ENCODE results near the gene FHOD3. TPM values are rescaled to one million over a fixed set of nuclear protein-coding genes. Genes with fewer than 3 reads are reported as not detected.

FHOD3 gene
- total and polyA plus RNA-seq, 2 of the 8 experiments (the other 6 are each of a cell fraction or from before 2014, with no cell fraction given), result 9.7 to 10.5 TPM

GRCh38 chr18:36708366-36708765 lies 410.9 kb downstream of the FHOD3 start (continued):
- TF ChIP-seq RAD21 (IDR thresholded peaks at IDR 0.05 in 1 of 2, conservative IDR thresholded peaks at IDR 0.05 in 1 of 2; ENCODE audit: low read depth in 2 of 2, low read length in 2 of 2) (no peak), CHD2 (IDR thresholded peaks at IDR 0.05; ENCODE audit: low read length) (no peak), SRF (IDR thresholded peaks at IDR 0.05; ENCODE audit: low read depth, low read length) (no peak), CBX8 (IDR thresholded peaks at IDR 0.05; ENCODE audit: borderline replicate concordance, low read depth, low read length) (no peak)
